Occipital lobe (tissue), 2 donors: ENCODE data around the gene BACH2. TPM values are rescaled to one million over a fixed set of nuclear protein-coding genes. Genes with fewer than 3 reads are reported as not detected.
"Not testable (repeated sequence)": the region's sequence is repeated elsewhere in the genome, so short reads cannot be mapped to it uniquely, and the experiment has no call there.

Source experiments
- DNase-seq: peaks from one replicate; lab custom pipeline; 2025; lab: John Stamatoyannopoulos, UW
- total RNA-seq: library from RNA; depleted of rRNA; stranded (reverse); fragments of >200 nt; gene quantifications from one replicate; pipeline ENCODE4 v1.2.3, GENCODE V29; 2014

The BACH2 gene
- total RNA-seq, 1 donor from 2014 or later, result 65.4 TPM

- no peak for DNase-seq
These were observed 137.7 kb downstream of the BACH2 start for GRCh38 chr6:90158936-90159335.

GRCh38 chr6:90157441-90157840, 139.2 kb downstream of the BACH2 start:
- no peak for DNase-seq

GRCh38 chr6:90156861-90157260, 139.8 kb downstream of the BACH2 start:
- DNase-seq, result no peak

GRCh38 chr6:90154755-90155470, 141.7 kb downstream of the BACH2 start:
- DNase-seq, result no peak

- DNase-seq, result no peak
These were observed 144.8 kb downstream of the BACH2 start for GRCh38 chr6:90151576-90152422.

GRCh38 chr6:90149280-90149679, 147.4 kb downstream of the BACH2 start:
- no peak for DNase-seq

- no peak for DNase-seq
These were observed 147.8 kb downstream of the BACH2 start for GRCh38 chr6:90148867-90149266.

- no peak for DNase-seq
These were observed 149.6 kb downstream of the BACH2 start for GRCh38 chr6:90146921-90147649.

GRCh38 chr6:90146024-90146423, 150.6 kb downstream of the BACH2 start:
- DNase-seq, result no peak

- DNase-seq, result no peak
These were observed 151.6 kb downstream of the BACH2 start for GRCh38 chr6:90144928-90145555.

- DNase-seq, result no peak
These were observed 152.2 kb downstream of the BACH2 start for GRCh38 chr6:90144396-90144795.

GRCh38 chr6:90140683-90141082, 156.0 kb downstream of the BACH2 start:
- DNase-seq, result no peak

GRCh38 chr6:90139272-90139817, 157.3 kb downstream of the BACH2 start:
- no peak for DNase-seq

- DNase-seq, result no peak
These were observed 159.6 kb downstream of the BACH2 start for GRCh38 chr6:90136837-90137568.

- DNase-seq, result no peak
These were observed 160.5 kb downstream of the BACH2 start for GRCh38 chr6:90136176-90136575.

- no peak for DNase-seq
These were observed 161.0 kb downstream of the BACH2 start for GRCh38 chr6:90135667-90136066.

- DNase-seq, result not testable (repeated sequence)
These were observed 163.0 kb downstream of the BACH2 start for GRCh38 chr6:90133664-90134063.

- DNase-seq, result no peak
These were observed 164.8 kb downstream of the BACH2 start for GRCh38 chr6:90131614-90132423.

- no peak for DNase-seq
These were observed 165.5 kb downstream of the BACH2 start for GRCh38 chr6:90131125-90131524.

- DNase-seq, result not testable (repeated sequence)
These were observed 168.0 kb downstream of the BACH2 start for GRCh38 chr6:90128687-90129086.
